ENCODE data around the gene LRRC8C.
A peak's percentile ranks its signal among the peaks of the same experiment; 100 is the strongest.
"Not testable (repeated sequence)": the region's sequence is repeated elsewhere in the genome, so short reads cannot be mapped to it uniquely, and the experiment has no call there.

The LRRC8C gene

GRCh38 chr1:89620664-89621063, 12.3 kb upstream of the LRRC8C start:
- H3K27ac ChIP-seq (ENCODE audit: low read length) = no peak overlapping the region
- H3K9me3 ChIP-seq (ENCODE audit: control insufficient read depth, insufficient read depth, low read length) = no peaks in the 10 kb centered on the region; the same call in 1 of the 2 replicates
- DNase-seq (ENCODE audit: low read depth, low spot score) = no peak
- H3K4me1 ChIP-seq (ENCODE audit: control insufficient read depth, insufficient read depth, low read length) = no peaks in the 10 kb centered on the region
- H3K36me3 ChIP-seq (ENCODE audit: control insufficient read depth, insufficient read depth, low read length) = no peaks in the 10 kb centered on the region
- no peak overlapping the region for H3K4me3 ChIP-seq (ENCODE audit: low read length)
- H3K27me3 ChIP-seq (ENCODE audit: control insufficient read depth, insufficient read depth, low read length) = no peaks in the 10 kb centered on the region
- no CpG with 5 or more reads among the region's 3 CpGs for WGBS (ENCODE audit: insufficient coverage, insufficient read length)

DNA sequence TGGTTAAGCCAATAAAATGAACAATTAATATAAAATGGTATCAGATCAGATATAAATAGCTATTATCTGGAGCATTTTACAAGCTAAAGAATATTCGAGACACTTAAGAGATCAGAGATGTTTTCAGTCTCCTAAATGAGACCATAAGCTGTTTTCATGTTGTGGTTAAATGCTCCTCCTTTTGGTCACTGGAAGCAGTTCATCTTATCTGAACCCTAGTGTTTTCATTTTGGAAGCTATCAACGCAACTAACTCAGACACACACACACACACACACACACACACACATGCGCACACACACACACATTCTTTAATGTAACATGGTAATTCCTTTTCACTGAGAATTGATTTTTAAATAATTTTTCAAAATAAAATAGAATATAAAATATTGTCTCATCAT, 10.0 kb upstream of the LRRC8C start:
- H3K27ac ChIP-seq (ENCODE audit: low read length) = no peak overlapping the region
- DNase-seq (ENCODE audit: low read depth, low spot score) = no peak
- H3K4me3 ChIP-seq (ENCODE audit: low read length) = no peak overlapping the region
- no peaks in the 10 kb centered on the region for H3K36me3 ChIP-seq (ENCODE audit: control insufficient read depth, insufficient read depth, low read length)
- H3K4me1 ChIP-seq (ENCODE audit: control insufficient read depth, insufficient read depth, low read length) = no peaks in the 10 kb centered on the region
- no peaks in the 10 kb centered on the region for H3K9me3 ChIP-seq (ENCODE audit: control insufficient read depth, insufficient read depth, low read length)
- H3K27me3 ChIP-seq (ENCODE audit: control insufficient read depth, insufficient read depth, low read length) = no peaks in the 10 kb centered on the region
- no CpG with 5 or more reads among the region's 3 CpGs for WGBS (ENCODE audit: insufficient coverage, insufficient read length)

DNA sequence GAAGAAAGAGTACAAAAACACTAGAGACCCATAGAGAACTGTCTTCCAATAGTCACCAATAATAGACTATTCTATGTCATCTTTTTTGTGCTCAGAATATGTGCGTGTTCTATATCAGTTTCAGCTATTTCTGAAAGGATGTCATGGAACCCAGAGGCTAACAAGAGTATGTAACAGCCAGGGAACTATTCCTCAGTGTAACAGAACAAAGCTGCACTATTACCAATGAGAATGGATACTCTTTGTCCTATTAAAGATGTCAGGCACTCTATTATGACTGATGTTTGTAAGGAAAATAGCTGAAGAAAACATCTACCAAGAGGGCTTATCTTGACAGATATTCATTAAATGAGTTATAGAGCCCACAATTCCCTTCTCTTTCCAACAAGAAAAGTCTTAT, 8.6 kb upstream of the LRRC8C start:
- WGBS (ENCODE audit: insufficient coverage, insufficient read length) = no CpG with 5 or more reads among the region's 1 CpG
- no peak for DNase-seq (ENCODE audit: low read depth, low spot score)
- Histone ChIP-seq H3K36me3 (ENCODE audit: control insufficient read depth, insufficient read depth, low read length) (no peaks in the 10 kb centered on the region), H3K9me3 (ENCODE audit: control insufficient read depth, insufficient read depth, low read length) (no peaks in the 10 kb centered on the region), H3K4me1 (ENCODE audit: control insufficient read depth, insufficient read depth, low read length) (no peaks in the 10 kb centered on the region), H3K27me3 (ENCODE audit: control insufficient read depth, insufficient read depth, low read length) (no peaks in the 10 kb centered on the region), H3K27ac (ENCODE audit: low read length) (no peak overlapping the region), H3K4me3 (ENCODE audit: low read length) (no peak overlapping the region)

DNA sequence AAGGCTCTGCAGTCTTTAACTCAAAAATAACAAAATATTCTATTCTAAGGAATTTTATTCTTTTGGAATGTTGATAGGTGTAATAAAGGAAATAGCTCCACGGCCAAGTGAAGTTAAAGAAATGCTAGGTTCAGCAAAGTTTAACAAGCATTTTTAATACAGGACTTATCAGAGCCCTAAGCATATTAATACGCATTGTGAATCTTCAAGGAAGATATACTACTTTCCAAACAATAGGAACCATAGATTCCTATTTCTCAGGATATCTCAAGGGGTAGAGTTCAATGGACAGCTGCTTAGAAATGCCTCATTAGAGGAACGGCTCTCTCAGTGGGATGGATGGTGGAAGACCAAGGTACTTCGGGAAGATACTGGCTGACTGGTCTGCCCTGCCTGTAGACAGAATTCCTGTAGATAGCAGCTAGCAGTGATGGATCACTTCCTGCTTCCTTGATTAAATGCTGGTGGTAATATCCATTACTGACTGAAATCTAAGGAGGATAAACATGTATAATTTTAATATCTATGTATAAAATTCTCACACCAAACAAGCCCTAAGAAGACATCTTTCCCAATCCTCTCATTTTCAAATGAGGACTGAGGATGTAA, 8.1 kb upstream of the LRRC8C start:
- Histone ChIP-seq H3K27ac (ENCODE audit: low read length) (no peak overlapping the region), H3K27me3 (ENCODE audit: control insufficient read depth, insufficient read depth, low read length) (no peaks in the 10 kb centered on the region), H3K4me3 (ENCODE audit: low read length) (no peak overlapping the region), H3K36me3 (ENCODE audit: control insufficient read depth, insufficient read depth, low read length) (no peaks in the 10 kb centered on the region), H3K4me1 (ENCODE audit: control insufficient read depth, insufficient read depth, low read length) (no peaks in the 10 kb centered on the region), H3K9me3 (ENCODE audit: control insufficient read depth, insufficient read depth, low read length) (no peaks in the 10 kb centered on the region)
- no CpG with 5 or more reads among the region's 4 CpGs for WGBS (ENCODE audit: insufficient coverage, insufficient read length)
- DNase-seq (ENCODE audit: low read depth, low spot score) = no peak

GRCh38 chr1:89627596-89627962, 5.3 kb upstream of the LRRC8C start:
- H3K36me3 ChIP-seq (ENCODE audit: control insufficient read depth, insufficient read depth, low read length) = no peaks in the 10 kb centered on the region
- no peaks in the 10 kb centered on the region for H3K9me3 ChIP-seq (ENCODE audit: control insufficient read depth, insufficient read depth, low read length)
- DNase-seq (ENCODE audit: low read depth, low spot score) = no peak
- no peaks in the 10 kb centered on the region; the same call in 1 of the 2 replicates for H3K27me3 ChIP-seq (ENCODE audit: control insufficient read depth, insufficient read depth, low read length)
- H3K27ac ChIP-seq (ENCODE audit: low read length) = no peak overlapping the region
- no peak overlapping the region for H3K4me3 ChIP-seq (ENCODE audit: low read length)
- no peaks in the 10 kb centered on the region; the same call in 1 of the 2 replicates for H3K4me1 ChIP-seq (ENCODE audit: control insufficient read depth, insufficient read depth, low read length)

- Histone ChIP-seq H3K36me3 (ENCODE audit: control insufficient read depth, insufficient read depth, low read length) (no peaks in the 10 kb centered on the region), H3K27me3 (ENCODE audit: control insufficient read depth, insufficient read depth, low read length) (peaks cover 5% of the 10 kb centered on the region; the same call in 1 of the 2 replicates), H3K9me3 (ENCODE audit: control insufficient read depth, insufficient read depth, low read length) (no peaks in the 10 kb centered on the region), H3K27ac (ENCODE audit: low read length) (no peak overlapping the region), H3K4me3 (ENCODE audit: low read length) (no peak overlapping the region), H3K4me1 (ENCODE audit: control insufficient read depth, insufficient read depth, low read length) (no peaks in the 10 kb centered on the region; the same call in 1 of the 2 replicates)
- WGBS (ENCODE audit: insufficient coverage, insufficient read length) = no CpG with 5 or more reads among the region's 2 CpGs
- DNase-seq (ENCODE audit: low read depth, low spot score) = no peak
These were observed 3.8 kb upstream of the LRRC8C start for GRCh38 chr1:89629146-89629545.

DNA sequence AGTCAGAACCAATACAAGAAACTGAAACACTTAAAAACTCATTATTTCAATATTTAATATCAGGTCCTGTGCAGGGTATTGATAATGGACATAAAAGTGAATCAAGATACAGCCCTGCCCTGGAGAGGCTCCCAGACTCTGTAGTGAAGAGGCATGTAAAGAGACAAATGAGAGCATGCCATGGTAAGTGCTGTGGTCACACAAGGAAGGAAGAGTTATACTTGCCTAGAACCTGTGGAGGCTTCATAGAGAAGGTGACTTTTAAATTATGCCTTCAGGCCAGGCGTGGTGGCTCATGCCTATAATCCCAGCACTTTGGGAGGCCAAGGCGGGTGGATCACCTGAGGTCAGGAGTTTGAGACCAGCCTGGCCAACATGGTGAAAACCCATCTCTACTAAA, 3.3 kb upstream of the LRRC8C start:
- WGBS (ENCODE audit: insufficient coverage, insufficient read length) = no CpG with 5 or more reads among the region's 2 CpGs
- H3K4me1 ChIP-seq (ENCODE audit: control insufficient read depth, insufficient read depth, low read length); H3K36me3 ChIP-seq (ENCODE audit: control insufficient read depth, insufficient read depth, low read length); H3K9me3 ChIP-seq (ENCODE audit: control insufficient read depth, insufficient read depth, low read length); H3K27me3 ChIP-seq (ENCODE audit: control insufficient read depth, insufficient read depth, low read length); DNase-seq (ENCODE audit: low read depth, low spot score); H3K4me3 ChIP-seq (ENCODE audit: low read length); H3K27ac ChIP-seq (ENCODE audit: low read length): not testable (repeated sequence)

GRCh38 chr1:89630048-89630447, 2.9 kb upstream of the LRRC8C start:
- Histone ChIP-seq H3K9me3 (ENCODE audit: control insufficient read depth, insufficient read depth, low read length) (no peaks in the 10 kb centered on the region), H3K4me3 (ENCODE audit: low read length) (no peak overlapping the region), H3K4me1 (ENCODE audit: control insufficient read depth, insufficient read depth, low read length) (no peaks in the 10 kb centered on the region; the same call in 1 of the 2 replicates), H3K36me3 (ENCODE audit: control insufficient read depth, insufficient read depth, low read length) (no peaks in the 10 kb centered on the region), H3K27ac (ENCODE audit: low read length) (no peak overlapping the region), H3K27me3 (ENCODE audit: control insufficient read depth, insufficient read depth, low read length) (peaks cover 7% of the 10 kb centered on the region; the same call in 1 of the 2 replicates)
- no CpG with 5 or more reads among the region's 3 CpGs for WGBS (ENCODE audit: insufficient coverage, insufficient read length)
- no peak for DNase-seq (ENCODE audit: low read depth, low spot score)

GRCh38 chr1:89631816-89632656, 884 bp upstream of the LRRC8C start:
- no CpG with 5 or more reads among the region's 19 CpGs for WGBS (ENCODE audit: insufficient coverage, insufficient read length)
- H3K4me1 ChIP-seq (ENCODE audit: control insufficient read depth, insufficient read depth, low read length) = no peaks in the 10 kb centered on the region; the same call in 1 of the 2 replicates

DNA sequence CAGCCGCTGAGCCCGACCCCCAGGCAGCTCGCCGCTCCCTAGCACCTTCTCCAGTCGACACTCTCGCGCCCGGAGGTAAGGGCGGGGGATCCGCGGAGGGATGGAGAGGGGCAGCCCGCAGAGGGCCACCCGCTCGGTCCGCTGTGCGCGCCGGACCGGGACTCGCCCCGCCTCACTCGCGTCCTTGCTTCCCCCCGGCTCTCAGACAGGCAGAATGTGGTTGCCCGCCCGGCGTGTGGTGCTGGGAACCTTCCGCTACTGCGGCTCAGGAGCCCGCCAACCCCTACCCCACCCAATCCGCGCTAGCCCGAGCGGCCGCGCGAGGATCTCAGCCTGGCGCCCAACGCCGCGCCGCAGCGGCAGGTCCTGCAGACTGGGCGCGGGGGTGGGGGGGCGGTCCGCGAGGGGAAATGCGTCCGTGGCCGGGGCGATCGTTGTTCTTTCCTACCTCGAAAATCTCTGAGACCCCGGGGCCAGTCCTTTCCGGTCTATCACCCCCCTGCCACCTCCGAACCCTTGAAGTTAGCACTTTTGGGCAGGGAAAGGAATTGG, 404 bp downstream of the LRRC8C start:
- WGBS (ENCODE audit: insufficient coverage, insufficient read length) = no CpG with 5 or more reads among the region's 57 CpGs
- H3K27me3 ChIP-seq (ENCODE audit: control insufficient read depth, insufficient read depth, low read length) = peaks cover 7% of the 10 kb centered on the region; the same call in 1 of the 2 replicates
- H3K9me3 ChIP-seq (ENCODE audit: control insufficient read depth, insufficient read depth, low read length) = no peaks in the 10 kb centered on the region
- no peak for DNase-seq (ENCODE audit: low read depth, low spot score)
- peak overlapping the region; percentile 52; the same call in 1 of the 2 replicates for H3K4me3 ChIP-seq (ENCODE audit: low read length)
- no peak overlapping the region for H3K27ac ChIP-seq (ENCODE audit: low read length)
- no peaks in the 10 kb centered on the region; the same call in 1 of the 2 replicates for H3K4me1 ChIP-seq (ENCODE audit: control insufficient read depth, insufficient read depth, low read length)
- H3K36me3 ChIP-seq (ENCODE audit: control insufficient read depth, insufficient read depth, low read length) = no peaks in the 10 kb centered on the region

More at GRCh38 chr1:89631816-89632656, 884 bp upstream of the LRRC8C start:
- Histone ChIP-seq H3K27me3 (ENCODE audit: control insufficient read depth, insufficient read depth, low read length) (peaks cover 7% of the 10 kb centered on the region; the same call in 1 of the 2 replicates), H3K36me3 (ENCODE audit: control insufficient read depth, insufficient read depth, low read length) (no peaks in the 10 kb centered on the region), H3K4me3 (ENCODE audit: low read length) (peak overlapping the region; percentile 52; the same call in 1 of the 2 replicates), H3K27ac (ENCODE audit: low read length) (no peak overlapping the region), H3K9me3 (ENCODE audit: control insufficient read depth, insufficient read depth, low read length) (no peaks in the 10 kb centered on the region)
- no peak for DNase-seq (ENCODE audit: low read depth, low spot score)
